ENCODE results near the gene DDR1. TPM values are rescaled to one million over a fixed set of nuclear protein-coding genes. Genes with fewer than 3 reads are reported as not detected.
A peak's percentile ranks its signal among the peaks of the same experiment; 100 is the strongest.
"Not testable (repeated sequence)": the region's sequence is repeated elsewhere in the genome, so short reads cannot be mapped to it uniquely, and the experiment has no call there.

The DDR1 gene
- total RNA-seq, 1 experiment from 2014 or later: 230 TPM

- H3K27me3 Mint-ChIP-seq (ENCODE audit: low read depth): peaks cover 15% of the 10 kb centered on the region
- ATAC-seq (peak; percentile 61), DNase-seq (ENCODE audit: low spot score) (peak; percentile 35)
- H3K4me1 Mint-ChIP-seq: peaks cover 62% of the 10 kb centered on the region
- peak overlapping the region; percentile 100 for H3K27ac Mint-ChIP-seq
- peak overlapping the region; percentile 83 for H3K4me3 Mint-ChIP-seq
- CTCF ChIA-PET: interaction anchor here (0.5 to 9.9 kb wide), 6 partner anchors 19 to 239 kb away, joined by 3 to 68 read pairs (median 3); no protein-coding TSS in a partner anchor
- peaks cover 45% of the 10 kb centered on the region for H3K9me3 Mint-ChIP-seq
- POLR2A ChIA-PET: no interaction called here
- TF ChIP-seq CBFB (CRISPR knock-in tag; IDR thresholded peaks at IDR 0.05; ENCODE audit: low read depth): no peak
- peak; percentile 56; the same call in 1 of the 2 replicates for TF ChIP-seq SP1 (CRISPR knock-in tag; conservative IDR thresholded peaks at IDR 0.05)
- TF ChIP-seq MAX (CRISPR knock-in tag; IDR thresholded peaks at IDR 0.05): peak; percentile 59; the same call in 1 of the 2 replicates
- no peak for TF ChIP-seq ZBTB21 (CRISPR knock-in tag; IDR thresholded peaks at IDR 0.05; ENCODE audit: borderline replicate concordance)
- H3K36me3 Mint-ChIP-seq: peaks cover 77% of the 10 kb centered on the region
Measured at GRCh38 chr6:30847971-30848436, 36.3 kb upstream of the DDR1 start.

- TF ChIP-seq, protein P1, sequence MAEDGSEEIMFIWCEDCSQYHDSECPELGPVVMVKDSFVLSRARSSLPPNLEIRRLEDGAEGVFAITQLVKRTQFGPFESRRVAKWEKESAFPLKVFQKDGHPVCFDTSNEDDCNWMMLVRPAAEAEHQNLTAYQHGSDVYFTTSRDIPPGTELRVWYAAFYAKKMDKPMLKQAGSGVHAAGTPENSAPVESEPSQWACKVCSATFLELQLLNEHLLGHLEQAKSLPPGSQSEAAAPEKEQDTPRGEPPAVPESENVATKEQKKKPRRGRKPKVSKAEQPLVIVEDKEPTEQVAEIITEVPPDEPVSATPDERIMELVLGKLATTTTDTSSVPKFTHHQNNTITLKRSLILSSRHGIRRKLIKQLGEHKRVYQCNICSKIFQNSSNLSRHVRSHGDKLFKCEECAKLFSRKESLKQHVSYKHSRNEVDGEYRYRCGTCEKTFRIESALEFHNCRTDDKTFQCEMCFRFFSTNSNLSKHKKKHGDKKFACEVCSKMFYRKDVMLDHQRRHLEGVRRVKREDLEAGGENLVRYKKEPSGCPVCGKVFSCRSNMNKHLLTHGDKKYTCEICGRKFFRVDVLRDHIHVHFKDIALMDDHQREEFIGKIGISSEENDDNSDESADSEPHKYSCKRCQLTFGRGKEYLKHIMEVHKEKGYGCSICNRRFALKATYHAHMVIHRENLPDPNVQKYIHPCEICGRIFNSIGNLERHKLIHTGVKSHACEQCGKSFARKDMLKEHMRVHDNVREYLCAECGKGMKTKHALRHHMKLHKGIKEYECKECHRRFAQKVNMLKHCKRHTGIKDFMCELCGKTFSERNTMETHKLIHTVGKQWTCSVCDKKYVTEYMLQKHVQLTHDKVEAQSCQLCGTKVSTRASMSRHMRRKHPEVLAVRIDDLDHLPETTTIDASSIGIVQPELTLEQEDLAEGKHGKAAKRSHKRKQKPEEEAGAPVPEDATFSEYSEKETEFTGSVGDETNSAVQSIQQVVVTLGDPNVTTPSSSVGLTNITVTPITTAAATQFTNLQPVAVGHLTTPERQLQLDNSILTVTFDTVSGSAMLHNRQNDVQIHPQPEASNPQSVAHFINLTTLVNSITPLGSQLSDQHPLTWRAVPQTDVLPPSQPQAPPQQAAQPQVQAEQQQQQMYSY (CRISPR knock-in tag; IDR thresholded peaks at IDR 0.05): no peak
- TF ChIP-seq ATF3 (CRISPR knock-in tag; conservative IDR thresholded peaks at IDR 0.05) (no peak), TP53 (CRISPR knock-in tag; IDR thresholded peaks at IDR 0.05) (no peak), MAX (CRISPR knock-in tag; IDR thresholded peaks at IDR 0.05) (no peak), JAZF1 (CRISPR knock-in tag; IDR thresholded peaks at IDR 0.05) (no peak), ZNF317 (CRISPR knock-in tag; IDR thresholded peaks at IDR 0.05; ENCODE audit: borderline replicate concordance, low read depth) (no peak)
- 0 out of 2 replicates have a peak overlapping the region, but pooled peaks have one; percentile 3 for H3K27ac Mint-ChIP-seq
- ATAC-seq: no peak
- ChIA-PET CTCF (no interaction called here), POLR2A (no interaction called here)
- no peak overlapping the region for H3K4me3 Mint-ChIP-seq
- H3K4me1 Mint-ChIP-seq: peaks cover 49% of the 10 kb centered on the region
- H3K9me3 Mint-ChIP-seq: peaks cover 51% of the 10 kb centered on the region
- peaks cover 15% of the 10 kb centered on the region for H3K27me3 Mint-ChIP-seq (ENCODE audit: low read depth)
- peaks cover 59% of the 10 kb centered on the region for H3K36me3 Mint-ChIP-seq
- DNase-seq (ENCODE audit: low spot score): no peak
Measured at GRCh38 chr6:30849903-30850651, 34.2 kb upstream of the DDR1 start.

GRCh38 chr6:30852459-30852858 is 31.9 kb upstream of the DDR1 start:
- POLR2A ChIA-PET: not testable (repeated sequence)

DNA sequence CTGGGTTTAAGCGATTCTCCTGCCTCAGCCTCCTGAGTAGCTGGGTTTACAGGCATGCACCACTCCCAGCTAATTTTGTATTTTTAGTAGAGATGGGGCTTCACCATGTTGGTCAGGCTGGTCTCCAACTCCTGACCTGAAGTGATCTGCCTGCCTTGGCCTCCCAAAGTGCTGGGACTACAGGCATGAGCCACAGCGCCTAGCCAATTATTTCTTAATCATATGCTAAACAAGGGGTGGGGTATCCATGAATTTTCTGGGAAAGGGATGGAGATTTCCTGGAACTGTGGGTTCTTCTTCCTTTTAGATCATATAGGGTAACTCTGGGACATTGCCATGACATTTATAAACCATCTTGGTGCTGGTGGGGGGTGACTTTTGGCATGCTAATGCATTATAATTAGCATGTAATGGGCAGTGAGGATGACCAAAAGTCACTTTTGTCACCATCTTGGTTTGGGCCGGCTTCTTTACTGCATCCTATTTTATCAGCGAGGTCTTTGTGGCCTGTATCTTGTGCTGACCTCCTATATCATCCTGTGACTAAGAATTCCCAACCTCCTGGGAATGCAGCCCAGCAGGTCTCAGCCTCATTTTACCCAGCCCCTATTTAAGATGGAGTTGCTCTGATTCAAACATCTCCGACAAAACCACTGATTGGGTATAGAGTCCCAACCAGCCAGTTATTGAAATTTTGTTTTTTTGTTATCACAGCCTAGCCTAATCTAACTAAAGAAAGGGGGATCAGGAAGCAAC is 29.9 kb upstream of the DDR1 start:
- no peak for DNase-seq (ENCODE audit: low spot score)
- ChIA-PET CTCF (no interaction called here), POLR2A (no interaction called here)
- H3K27me3 Mint-ChIP-seq (ENCODE audit: low read depth): peaks cover 20% of the 10 kb centered on the region
- peaks cover 82% of the 10 kb centered on the region for H3K9me3 Mint-ChIP-seq
- H3K4me3 Mint-ChIP-seq: no peak overlapping the region
- H3K27ac Mint-ChIP-seq: no peak overlapping the region
- ATAC-seq: no peak
- H3K4me1 Mint-ChIP-seq: peaks cover 16% of the 10 kb centered on the region
- TF ChIP-seq ZNF263 (CRISPR knock-in tag; IDR thresholded peaks at IDR 0.05; ENCODE audit: low read depth): no peak
- no peak for TF ChIP-seq NFYB (CRISPR knock-in tag; conservative IDR thresholded peaks at IDR 0.05; ENCODE audit: low read depth)
- no peak for TF ChIP-seq HMGA2 (CRISPR knock-in tag; IDR thresholded peaks at IDR 0.05)
- no peak for TF ChIP-seq NFE2L1 (CRISPR knock-in tag; IDR thresholded peaks at IDR 0.05)
- TF ChIP-seq JAZF1 (CRISPR knock-in tag; IDR thresholded peaks at IDR 0.05): no peak
- TF ChIP-seq ZNF121 (CRISPR knock-in tag; IDR thresholded peaks at IDR 0.05): no peak
- TF ChIP-seq RELA (CRISPR knock-in tag; IDR thresholded peaks at IDR 0.05; ENCODE audit: borderline replicate concordance): no peak
- TF ChIP-seq GTF2I (CRISPR knock-in tag; conservative IDR thresholded peaks at IDR 0.05): no peak
- TF ChIP-seq, protein P2, sequence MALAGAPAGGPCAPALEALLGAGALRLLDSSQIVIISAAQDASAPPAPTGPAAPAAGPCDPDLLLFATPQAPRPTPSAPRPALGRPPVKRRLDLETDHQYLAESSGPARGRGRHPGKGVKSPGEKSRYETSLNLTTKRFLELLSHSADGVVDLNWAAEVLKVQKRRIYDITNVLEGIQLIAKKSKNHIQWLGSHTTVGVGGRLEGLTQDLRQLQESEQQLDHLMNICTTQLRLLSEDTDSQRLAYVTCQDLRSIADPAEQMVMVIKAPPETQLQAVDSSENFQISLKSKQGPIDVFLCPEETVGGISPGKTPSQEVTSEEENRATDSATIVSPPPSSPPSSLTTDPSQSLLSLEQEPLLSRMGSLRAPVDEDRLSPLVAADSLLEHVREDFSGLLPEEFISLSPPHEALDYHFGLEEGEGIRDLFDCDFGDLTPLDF (CRISPR knock-in tag; IDR thresholded peaks at IDR 0.05): no peak
- peaks cover 56% of the 10 kb centered on the region for H3K36me3 Mint-ChIP-seq

More at GRCh38 chr6:30852459-30852858, 31.9 kb upstream of the DDR1 start:
- DNase-seq (ENCODE audit: low spot score); H3K4me3 Mint-ChIP-seq; CTCF ChIA-PET; ATAC-seq; H3K27ac Mint-ChIP-seq: not testable (repeated sequence)
- Mint-ChIP-seq H3K27me3 (ENCODE audit: low read depth) (peaks cover 20% of the 10 kb centered on the region), H3K36me3 (peaks cover 46% of the 10 kb centered on the region), H3K9me3 (peaks cover 66% of the 10 kb centered on the region), H3K4me1 (peaks cover 35% of the 10 kb centered on the region)
